ENCODE data around the gene P2RX3.

DNA sequence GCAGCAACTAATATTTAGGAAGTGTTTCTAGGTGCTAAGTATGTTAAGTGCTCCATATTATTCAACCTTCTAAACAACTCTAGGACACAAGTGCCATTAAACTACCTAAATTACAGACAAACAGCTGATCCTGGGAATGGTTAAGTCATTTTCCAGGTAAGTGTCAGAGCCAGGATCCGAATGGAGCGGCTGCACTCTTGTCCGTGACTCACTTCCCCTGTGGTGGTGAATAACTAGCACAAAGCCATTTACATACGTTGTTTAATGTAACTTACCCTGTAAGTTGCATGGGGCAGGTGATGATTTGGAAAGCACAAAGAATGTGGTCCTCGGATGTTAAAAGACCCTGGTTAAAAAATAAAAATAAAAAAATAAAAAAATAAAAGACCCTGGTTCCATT, 61.1 kb downstream of the P2RX3 start:
- TF ChIP-seq, protein P1, sequence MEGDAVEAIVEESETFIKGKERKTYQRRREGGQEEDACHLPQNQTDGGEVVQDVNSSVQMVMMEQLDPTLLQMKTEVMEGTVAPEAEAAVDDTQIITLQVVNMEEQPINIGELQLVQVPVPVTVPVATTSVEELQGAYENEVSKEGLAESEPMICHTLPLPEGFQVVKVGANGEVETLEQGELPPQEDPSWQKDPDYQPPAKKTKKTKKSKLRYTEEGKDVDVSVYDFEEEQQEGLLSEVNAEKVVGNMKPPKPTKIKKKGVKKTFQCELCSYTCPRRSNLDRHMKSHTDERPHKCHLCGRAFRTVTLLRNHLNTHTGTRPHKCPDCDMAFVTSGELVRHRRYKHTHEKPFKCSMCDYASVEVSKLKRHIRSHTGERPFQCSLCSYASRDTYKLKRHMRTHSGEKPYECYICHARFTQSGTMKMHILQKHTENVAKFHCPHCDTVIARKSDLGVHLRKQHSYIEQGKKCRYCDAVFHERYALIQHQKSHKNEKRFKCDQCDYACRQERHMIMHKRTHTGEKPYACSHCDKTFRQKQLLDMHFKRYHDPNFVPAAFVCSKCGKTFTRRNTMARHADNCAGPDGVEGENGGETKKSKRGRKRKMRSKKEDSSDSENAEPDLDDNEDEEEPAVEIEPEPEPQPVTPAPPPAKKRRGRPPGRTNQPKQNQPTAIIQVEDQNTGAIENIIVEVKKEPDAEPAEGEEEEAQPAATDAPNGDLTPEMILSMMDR (IDR thresholded peaks at IDR 0.05; ENCODE audit: insufficient read depth, low read depth, low read length) = no peak
- no peak for TF ChIP-seq EZH2 (IDR thresholded peaks at IDR 0.05; ENCODE audit: insufficient read depth, low read length)

Data from astrocyte (in vitro differentiated cells and primary cell).